ENCODE data around the gene LRRC52.

Gene LRRC52

GRCh38 chr1:165543532-165544438, at the start of gene LRRC52:
Gene LRRC52, plus strand, starts transcription at chr1:165544000. Its CDS starts 297 bp downstream, at chr1:165544297.
- Histone ChIP-seq H3K9ac (ENCODE audit: low read length in 5 of 5) (no peak within 1 kb of the TSS), H3K9me3 (ENCODE audit: control insufficient read depth in 5 of 5, low read length in 5 of 5) (no peaks in the 10 kb centered on the region), H3K4me3 (ENCODE audit: low read depth in 1 of 5, low read length in 5 of 5) (no peak within 1 kb of the TSS), H3K36me3 (ENCODE audit: control insufficient read depth in 5 of 5, insufficient read depth in 5 of 5, low read length in 5 of 5) (no peaks in the 10 kb centered on the region), H3K27me3 (ENCODE audit: control insufficient read depth in 5 of 5, insufficient read depth in 4 of 5, low read length in 5 of 5) (peaks cover 0 to 3% (median 0%) of the 10 kb centered on the region in 5 donors), H3K4me1 (ENCODE audit: control insufficient read depth in 5 of 5, insufficient read depth in 5 of 5, low read length in 5 of 5) (peaks cover 0 to 18% (median 7%) of the 10 kb centered on the region in 5 donors), H3K27ac (ENCODE audit: low read depth, low read length) (no peak within 1 kb of the TSS)

GRCh38 chr1:165494949-165495857, 48.6 kb upstream of the LRRC52 start:
- H3K9ac ChIP-seq (ENCODE audit: low read length in 5 of 5) = no peak overlapping the region
- H3K4me1 ChIP-seq (ENCODE audit: control insufficient read depth in 5 of 5, insufficient read depth in 5 of 5, low read length in 5 of 5) = peaks cover 0 to 14% (median 1%) of the 10 kb centered on the region in 5 donors
- H3K27me3 ChIP-seq (ENCODE audit: control insufficient read depth in 5 of 5, insufficient read depth in 4 of 5, low read length in 5 of 5) = no peaks in the 10 kb centered on the region
- no peaks in the 10 kb centered on the region for H3K36me3 ChIP-seq (ENCODE audit: control insufficient read depth in 5 of 5, insufficient read depth in 5 of 5, low read length in 5 of 5)
- no peak overlapping the region for H3K4me3 ChIP-seq (ENCODE audit: low read depth in 1 of 5, low read length in 5 of 5)
- no peaks in the 10 kb centered on the region for H3K9me3 ChIP-seq (ENCODE audit: control insufficient read depth in 5 of 5, low read length in 5 of 5)
- no peak overlapping the region for H3K27ac ChIP-seq (ENCODE audit: low read depth, low read length)

GRCh38 chr1:165495858-165496205, 48.0 kb upstream of the LRRC52 start:
- H3K4me3 ChIP-seq (ENCODE audit: low read depth in 1 of 5, low read length in 5 of 5) = no peak overlapping the region
- no peak overlapping the region for H3K9ac ChIP-seq (ENCODE audit: low read length in 5 of 5)
- no peaks in the 10 kb centered on the region for H3K9me3 ChIP-seq (ENCODE audit: control insufficient read depth in 5 of 5, low read length in 5 of 5)
- no peak overlapping the region for H3K27ac ChIP-seq (ENCODE audit: low read depth, low read length)
- no peaks in the 10 kb centered on the region for H3K27me3 ChIP-seq (ENCODE audit: control insufficient read depth in 5 of 5, insufficient read depth in 4 of 5, low read length in 5 of 5)
- no peaks in the 10 kb centered on the region for H3K36me3 ChIP-seq (ENCODE audit: control insufficient read depth in 5 of 5, insufficient read depth in 5 of 5, low read length in 5 of 5)
- peaks cover 0 to 12% (median 0%) of the 10 kb centered on the region in 5 donors for H3K4me1 ChIP-seq (ENCODE audit: control insufficient read depth in 5 of 5, insufficient read depth in 5 of 5, low read length in 5 of 5)

- Histone ChIP-seq H3K9me3 (ENCODE audit: control insufficient read depth in 5 of 5, low read length in 5 of 5) (no peaks in the 10 kb centered on the region), H3K4me1 (ENCODE audit: control insufficient read depth in 5 of 5, insufficient read depth in 5 of 5, low read length in 5 of 5) (peaks cover 0 to 12% (median 0%) of the 10 kb centered on the region in 5 donors), H3K4me3 (ENCODE audit: low read depth in 1 of 5, low read length in 5 of 5) (no peak overlapping the region), H3K9ac (ENCODE audit: low read length in 5 of 5) (no peak overlapping the region), H3K27me3 (ENCODE audit: control insufficient read depth in 5 of 5, insufficient read depth in 4 of 5, low read length in 5 of 5) (no peaks in the 10 kb centered on the region), H3K27ac (ENCODE audit: low read depth, low read length) (no peak overlapping the region), H3K36me3 (ENCODE audit: control insufficient read depth in 5 of 5, insufficient read depth in 5 of 5, low read length in 5 of 5) (no peaks in the 10 kb centered on the region)
Measured at GRCh38 chr1:165496501-165496900, 47.3 kb upstream of the LRRC52 start.

GRCh38 chr1:165497069-165498013, 46.5 kb upstream of the LRRC52 start:
- Histone ChIP-seq H3K4me1 (ENCODE audit: control insufficient read depth in 5 of 5, insufficient read depth in 5 of 5, low read length in 5 of 5) (peaks cover 0 to 10% (median 0%) of the 10 kb centered on the region in 5 donors), H3K36me3 (ENCODE audit: control insufficient read depth in 5 of 5, insufficient read depth in 5 of 5, low read length in 5 of 5) (no peaks in the 10 kb centered on the region), H3K9me3 (ENCODE audit: control insufficient read depth in 5 of 5, low read length in 5 of 5) (no peaks in the 10 kb centered on the region), H3K4me3 (ENCODE audit: low read depth in 1 of 5, low read length in 5 of 5) (no peak overlapping the region), H3K27me3 (ENCODE audit: control insufficient read depth in 5 of 5, insufficient read depth in 4 of 5, low read length in 5 of 5) (no peaks in the 10 kb centered on the region), H3K9ac (ENCODE audit: low read length in 5 of 5) (no peak overlapping the region), H3K27ac (ENCODE audit: low read depth, low read length) (no peak overlapping the region)

- no peak overlapping the region for H3K27ac ChIP-seq (ENCODE audit: low read depth, low read length)
- no peak overlapping the region for H3K9ac ChIP-seq (ENCODE audit: low read length in 5 of 5)
- H3K4me3 ChIP-seq (ENCODE audit: low read depth in 1 of 5, low read length in 5 of 5) = no peak overlapping the region
Measured at GRCh38 chr1:165501330-165501969, 42.4 kb upstream of the LRRC52 start.

DNA sequence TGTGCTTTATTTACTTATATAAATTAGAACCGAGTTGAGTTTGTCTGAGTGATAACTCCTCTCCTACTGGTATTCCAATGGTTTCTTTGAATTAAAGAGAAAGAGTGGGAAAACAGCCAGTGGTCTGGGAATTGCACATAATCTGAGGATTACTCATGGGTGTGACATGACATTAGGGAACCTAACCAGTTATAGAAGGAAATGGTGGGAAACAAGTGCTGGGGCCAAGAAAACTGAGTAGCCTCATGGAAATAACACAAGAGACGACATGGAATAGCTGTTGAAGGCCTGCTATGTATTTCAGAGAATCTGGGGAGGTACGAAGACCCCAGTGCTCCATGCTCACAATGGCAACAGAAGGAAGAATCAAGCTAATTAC, 41.8 kb upstream of the LRRC52 start:
- no peak overlapping the region for H3K9ac ChIP-seq (ENCODE audit: low read length in 5 of 5)
- no peaks in the 10 kb centered on the region for H3K4me1 ChIP-seq (ENCODE audit: control insufficient read depth in 5 of 5, insufficient read depth in 5 of 5, low read length in 5 of 5)
- peaks cover 0 to 5% (median 0%) of the 10 kb centered on the region in 5 donors for H3K9me3 ChIP-seq (ENCODE audit: control insufficient read depth in 5 of 5, low read length in 5 of 5)
- H3K27ac ChIP-seq (ENCODE audit: low read depth, low read length) = no peak overlapping the region
- H3K36me3 ChIP-seq (ENCODE audit: control insufficient read depth in 5 of 5, insufficient read depth in 5 of 5, low read length in 5 of 5) = no peaks in the 10 kb centered on the region
- H3K4me3 ChIP-seq (ENCODE audit: low read depth in 1 of 5, low read length in 5 of 5) = no peak overlapping the region
- H3K27me3 ChIP-seq (ENCODE audit: control insufficient read depth in 5 of 5, insufficient read depth in 4 of 5, low read length in 5 of 5) = no peaks in the 10 kb centered on the region

More at GRCh38 chr1:165501330-165501969, 42.4 kb upstream of the LRRC52 start:
- Histone ChIP-seq H3K4me1 (ENCODE audit: control insufficient read depth in 5 of 5, insufficient read depth in 5 of 5, low read length in 5 of 5) (no peaks in the 10 kb centered on the region), H3K36me3 (ENCODE audit: control insufficient read depth in 5 of 5, insufficient read depth in 5 of 5, low read length in 5 of 5) (no peaks in the 10 kb centered on the region), H3K27me3 (ENCODE audit: control insufficient read depth in 5 of 5, insufficient read depth in 4 of 5, low read length in 5 of 5) (no peaks in the 10 kb centered on the region), H3K9me3 (ENCODE audit: control insufficient read depth in 5 of 5, low read length in 5 of 5) (peaks cover 0 to 5% (median 0%) of the 10 kb centered on the region in 5 donors)

GRCh38 chr1:165507570-165507969, 36.2 kb upstream of the LRRC52 start:
- Histone ChIP-seq H3K36me3 (ENCODE audit: control insufficient read depth in 5 of 5, insufficient read depth in 5 of 5, low read length in 5 of 5) (no peaks in the 10 kb centered on the region), H3K4me3 (ENCODE audit: low read depth in 1 of 5, low read length in 5 of 5) (no peak overlapping the region), H3K9ac (ENCODE audit: low read length in 5 of 5) (no peak overlapping the region), H3K4me1 (ENCODE audit: control insufficient read depth in 5 of 5, insufficient read depth in 5 of 5, low read length in 5 of 5) (no peaks in the 10 kb centered on the region), H3K27ac (ENCODE audit: low read depth, low read length) (no peak overlapping the region), H3K27me3 (ENCODE audit: control insufficient read depth in 5 of 5, insufficient read depth in 4 of 5, low read length in 5 of 5) (peaks cover 0 to under 1% (median 0%) of the 10 kb centered on the region in 5 donors), H3K9me3 (ENCODE audit: control insufficient read depth in 5 of 5, low read length in 5 of 5) (peaks cover 0 to 5% (median 0%) of the 10 kb centered on the region in 5 donors)

GRCh38 chr1:165508291-165508690, 35.5 kb upstream of the LRRC52 start:
- Histone ChIP-seq H3K27ac (ENCODE audit: low read depth, low read length) (no peak overlapping the region), H3K9ac (ENCODE audit: low read length in 5 of 5) (no peak overlapping the region), H3K4me1 (ENCODE audit: control insufficient read depth in 5 of 5, insufficient read depth in 5 of 5, low read length in 5 of 5) (no peaks in the 10 kb centered on the region), H3K9me3 (ENCODE audit: control insufficient read depth in 5 of 5, low read length in 5 of 5) (peaks cover 0 to 5% (median 0%) of the 10 kb centered on the region in 5 donors), H3K4me3 (ENCODE audit: low read depth in 1 of 5, low read length in 5 of 5) (no peak overlapping the region), H3K27me3 (ENCODE audit: control insufficient read depth in 5 of 5, insufficient read depth in 4 of 5, low read length in 5 of 5) (peaks cover 0 to 3% (median 0%) of the 10 kb centered on the region in 5 donors), H3K36me3 (ENCODE audit: control insufficient read depth in 5 of 5, insufficient read depth in 5 of 5, low read length in 5 of 5) (no peaks in the 10 kb centered on the region)
